ENCODE results near the gene NEGR1. TPM values are rescaled to one million over a fixed set of nuclear protein-coding genes. Genes with fewer than 3 reads are reported as not detected.

NEGR1 gene
- total and polyA plus RNA-seq, 2 experiments from 2014 or later: 0.57 to 0.94 TPM

- ATAC-seq (no peak), DNase-seq (ENCODE audit: low spot score) (no peak)
- Histone ChIP-seq H4K20me1 (replicated peaks; ENCODE audit: insufficient read depth) (no peaks in the 10 kb centered on the region), H3K4me2 (no peak overlapping the region), H3K36me3 (ENCODE audit: insufficient read depth) (no peaks in the 10 kb centered on the region), H3K27ac (ENCODE audit: low read depth) (no peak overlapping the region), H3K4me3 (no peak overlapping the region), H3K4me1 (ENCODE audit: insufficient read depth) (no peaks in the 10 kb centered on the region), H3K79me2 (replicated peaks; ENCODE audit: insufficient read depth) (no peaks in the 10 kb centered on the region), H3K27me3 (ENCODE audit: insufficient read depth) (no peaks in the 10 kb centered on the region), H2AFZ (no peak overlapping the region), H3K9me2 (ENCODE audit: insufficient read depth) (no peaks in the 10 kb centered on the region), H3F3A (replicated peaks; ENCODE audit: low read depth) (no peaks in the 10 kb centered on the region)
- Mint-ChIP-seq H3K27ac (no peak overlapping the region), H3K4me1 (no peaks in the 10 kb centered on the region), H3K36me3 (ENCODE audit: low read depth) (no peaks in the 10 kb centered on the region), H3K27me3 (ENCODE audit: insufficient read depth, low read depth, poor library complexity) (no peaks in the 10 kb centered on the region), H3K4me3 (no peak overlapping the region), H3K9me3 (no peaks in the 10 kb centered on the region; the same call in 2 of the 3 replicates)
- TF ChIP-seq JUNB (IDR thresholded peaks at IDR 0.05; ENCODE audit: unreplicated experiment) (no peak), ZNF114 (CRISPR knock-in tag; IDR thresholded peaks at IDR 0.05) (no peak), REST (IDR thresholded peaks at IDR 0.05; ENCODE audit: unreplicated experiment) (no peak), ZNF462 (CRISPR knock-in tag; IDR thresholded peaks at IDR 0.05) (no peak), ETS1 (IDR thresholded peaks at IDR 0.05) (no peak), EZH2phosphoT487 (IDR thresholded peaks at IDR 0.05; ENCODE audit: unreplicated experiment) (no peak), EZH2 (IDR thresholded peaks at IDR 0.05; ENCODE audit: low read depth, unreplicated experiment) (no peak)
- TF ChIP-seq, protein P1, sequence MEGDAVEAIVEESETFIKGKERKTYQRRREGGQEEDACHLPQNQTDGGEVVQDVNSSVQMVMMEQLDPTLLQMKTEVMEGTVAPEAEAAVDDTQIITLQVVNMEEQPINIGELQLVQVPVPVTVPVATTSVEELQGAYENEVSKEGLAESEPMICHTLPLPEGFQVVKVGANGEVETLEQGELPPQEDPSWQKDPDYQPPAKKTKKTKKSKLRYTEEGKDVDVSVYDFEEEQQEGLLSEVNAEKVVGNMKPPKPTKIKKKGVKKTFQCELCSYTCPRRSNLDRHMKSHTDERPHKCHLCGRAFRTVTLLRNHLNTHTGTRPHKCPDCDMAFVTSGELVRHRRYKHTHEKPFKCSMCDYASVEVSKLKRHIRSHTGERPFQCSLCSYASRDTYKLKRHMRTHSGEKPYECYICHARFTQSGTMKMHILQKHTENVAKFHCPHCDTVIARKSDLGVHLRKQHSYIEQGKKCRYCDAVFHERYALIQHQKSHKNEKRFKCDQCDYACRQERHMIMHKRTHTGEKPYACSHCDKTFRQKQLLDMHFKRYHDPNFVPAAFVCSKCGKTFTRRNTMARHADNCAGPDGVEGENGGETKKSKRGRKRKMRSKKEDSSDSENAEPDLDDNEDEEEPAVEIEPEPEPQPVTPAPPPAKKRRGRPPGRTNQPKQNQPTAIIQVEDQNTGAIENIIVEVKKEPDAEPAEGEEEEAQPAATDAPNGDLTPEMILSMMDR (conservative IDR thresholded peaks at IDR 0.05; ENCODE audit: low read depth in 2 of 2): no peak
Measured at GRCh38 chr1:71649608-71650007, 632.7 kb downstream of the NEGR1 start.

Data from GM23338 (cell line).